Stimulated activated CD4-positive, alpha-beta T cell treated with anti-CD3 and anti-CD28 coated beads, Interleukin-1b, Interleukin-23, amount 100 ng/mL, for 4 hours (primary cell): ENCODE measurements around the gene PTPRO.
A peak's percentile ranks its signal among the peaks of the same experiment; 100 is the strongest.

Experiments used
- DNase-seq, 2 donors: peaks; one replicate each; pipeline ENCODE4 v3.0.0-alpha.2; 2020; ENCODE audit warnings: low read depth in 2 of 2

The PTPRO gene

DNA sequence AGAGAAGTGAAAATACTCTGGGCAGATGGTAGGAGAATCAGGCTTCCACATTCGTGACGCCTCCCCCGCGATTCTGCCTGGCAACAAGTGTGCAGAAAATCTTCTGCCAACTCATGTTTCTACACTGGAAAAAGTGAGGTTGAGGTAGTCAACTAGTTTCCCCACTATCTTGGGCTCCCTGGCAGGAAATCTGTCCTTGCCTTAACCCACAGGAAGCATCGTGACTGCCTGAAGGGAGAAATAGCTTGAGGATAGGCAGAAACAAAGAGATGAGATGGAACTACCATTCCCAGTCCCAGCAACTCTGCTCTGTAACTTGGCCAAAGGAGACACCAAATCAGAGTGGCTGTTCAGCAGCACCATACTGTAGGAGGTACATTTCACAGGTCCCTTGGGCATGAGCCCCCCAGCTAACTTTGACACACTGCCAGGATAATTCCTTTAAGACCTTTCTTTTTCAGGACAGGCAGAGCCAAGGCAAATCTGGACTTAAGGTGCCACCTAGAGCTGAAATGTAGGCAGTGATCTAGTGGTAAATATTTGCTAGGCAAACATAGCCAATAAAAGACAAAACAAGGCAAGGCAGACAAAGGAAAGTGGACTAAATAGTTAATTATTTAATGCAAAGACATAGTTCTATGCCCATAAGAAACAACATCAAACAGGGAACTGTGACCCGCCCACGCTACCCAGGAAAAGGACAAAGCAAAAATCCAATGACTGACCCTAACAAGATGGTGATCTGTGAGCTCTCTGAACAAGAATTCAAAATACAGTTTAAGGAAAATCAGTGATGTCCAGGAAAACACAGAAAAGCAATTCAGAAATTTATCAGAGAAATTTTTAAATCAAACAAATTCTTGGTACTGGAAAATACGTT is 205.1 kb downstream of the PTPRO start:
- no peak for DNase-seq

DNA sequence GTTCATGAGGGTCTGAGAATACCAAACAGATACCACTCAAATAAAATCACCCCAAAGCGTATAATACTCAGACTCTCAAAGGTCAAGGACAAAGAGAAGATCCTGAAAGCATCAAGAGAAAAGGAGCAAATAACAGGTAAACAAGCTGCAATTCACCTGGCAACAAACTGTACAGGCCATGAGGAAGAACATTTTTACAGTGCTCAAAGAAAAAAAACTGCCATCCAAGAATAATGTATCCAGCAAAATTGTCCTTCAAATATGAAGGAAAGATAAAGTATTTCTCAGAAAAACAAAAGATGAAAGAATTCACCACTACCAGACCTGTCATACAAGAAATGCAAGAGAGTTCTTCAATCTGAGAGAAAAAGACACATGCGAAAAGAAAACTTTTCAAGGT is 206.4 kb downstream of the PTPRO start:
- no peak for DNase-seq

- no peak for DNase-seq
Measured at GRCh38 chr12:15530361-15530760, 208.1 kb downstream of the PTPRO start.

GRCh38 chr12:15532364-15532977 is 210.2 kb downstream of the PTPRO start:
- peak; percentile 12 to 28 for DNase-seq

- DNase-seq: peak in 1 of 2 donors; percentile 13
Measured at GRCh38 chr12:15534322-15534721, 212.0 kb downstream of the PTPRO start.

DNA sequence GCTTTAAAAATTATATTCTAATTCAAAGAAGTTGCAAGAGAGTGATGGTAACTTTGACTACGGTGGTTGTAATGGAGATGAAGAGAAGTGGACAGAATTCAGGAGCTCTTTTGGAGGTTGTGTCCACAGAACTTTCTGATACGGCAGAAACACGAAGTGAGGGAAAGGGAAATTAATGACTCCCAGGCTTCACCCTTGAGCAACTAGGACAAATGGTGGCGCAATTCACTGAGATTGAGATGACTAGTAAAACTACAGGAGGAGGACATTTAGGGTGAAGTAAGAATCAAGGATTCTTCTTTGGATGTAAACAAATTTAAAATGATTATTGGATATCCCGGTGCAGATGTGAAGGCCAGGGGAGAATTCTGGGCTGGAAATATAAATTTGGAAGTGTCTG is 212.6 kb downstream of the PTPRO start:
- DNase-seq: no peak

DNA sequence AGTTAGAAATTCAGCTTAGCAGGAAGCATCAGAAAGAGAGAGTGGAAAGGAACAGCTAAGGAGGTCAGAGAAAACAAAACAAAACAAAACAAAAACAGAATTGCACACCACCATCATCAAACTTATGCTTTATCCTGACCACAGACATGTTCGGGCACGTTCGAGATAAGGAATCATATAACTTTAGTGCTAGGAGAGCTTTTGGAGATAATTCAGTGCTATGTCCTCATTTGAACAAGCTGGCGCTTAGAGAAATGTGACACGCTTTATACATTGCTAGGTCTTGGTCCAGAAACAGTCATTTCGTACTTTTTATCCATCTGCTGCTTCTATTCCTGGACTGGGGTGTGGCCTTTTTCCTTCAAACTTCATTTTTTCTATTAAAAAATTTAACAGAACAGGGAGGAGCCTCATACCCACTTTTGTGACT is 213.1 kb downstream of the PTPRO start:
- no peak for DNase-seq

DNA sequence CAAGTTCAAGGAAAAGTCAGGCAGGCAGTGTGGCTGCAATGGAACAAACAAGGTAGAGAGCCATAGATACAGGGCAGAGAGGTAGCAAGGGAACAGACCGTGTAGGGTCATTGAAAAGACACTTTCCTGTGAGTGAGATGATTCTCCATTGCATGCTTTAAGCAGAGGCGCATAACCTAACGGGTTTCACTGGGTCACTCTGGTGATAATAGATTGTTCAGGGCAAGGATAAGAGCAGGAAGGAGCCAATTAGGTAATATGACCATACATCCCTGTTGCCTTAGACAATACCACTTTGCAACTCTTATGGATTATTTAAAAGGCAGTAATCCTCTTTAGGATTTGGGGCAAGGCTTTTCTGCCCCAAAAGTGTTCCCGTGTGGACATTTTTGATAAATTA is 214.1 kb downstream of the PTPRO start:
- DNase-seq: no peak

GRCh38 chr12:15538881-15539280 is 216.6 kb downstream of the PTPRO start:
- no peak for DNase-seq

- no peak for DNase-seq
Measured at GRCh38 chr12:15540005-15540404, 217.7 kb downstream of the PTPRO start.

GRCh38 chr12:15540469-15540872 is 218.2 kb downstream of the PTPRO start:
- DNase-seq: no peak

GRCh38 chr12:15541996-15542631 is 219.8 kb downstream of the PTPRO start:
- DNase-seq: no peak

- no peak for DNase-seq
Measured at GRCh38 chr12:15543347-15543746, 221.0 kb downstream of the PTPRO start.

GRCh38 chr12:15544589-15544988 is 222.3 kb downstream of the PTPRO start:
- no peak for DNase-seq

DNA sequence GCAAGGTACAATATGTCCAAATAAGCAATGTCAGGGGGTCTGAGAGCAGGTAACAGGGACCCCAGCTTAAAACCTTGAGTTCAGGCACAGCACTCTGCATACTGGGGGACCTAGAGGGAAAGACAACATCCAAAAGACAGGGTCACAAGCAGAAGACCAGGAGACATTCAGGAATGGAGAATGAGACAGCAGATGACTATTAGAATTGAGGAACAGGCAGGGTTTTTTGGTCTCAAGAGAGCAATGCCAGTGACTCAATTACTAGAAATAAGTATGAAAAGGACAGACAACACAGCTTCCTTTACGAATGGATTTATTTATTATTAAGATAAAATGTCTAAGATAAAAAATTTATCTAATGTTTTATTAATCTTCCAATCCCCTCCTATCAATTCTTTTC is 223.0 kb downstream of the PTPRO start:
- no peak for DNase-seq

DNA sequence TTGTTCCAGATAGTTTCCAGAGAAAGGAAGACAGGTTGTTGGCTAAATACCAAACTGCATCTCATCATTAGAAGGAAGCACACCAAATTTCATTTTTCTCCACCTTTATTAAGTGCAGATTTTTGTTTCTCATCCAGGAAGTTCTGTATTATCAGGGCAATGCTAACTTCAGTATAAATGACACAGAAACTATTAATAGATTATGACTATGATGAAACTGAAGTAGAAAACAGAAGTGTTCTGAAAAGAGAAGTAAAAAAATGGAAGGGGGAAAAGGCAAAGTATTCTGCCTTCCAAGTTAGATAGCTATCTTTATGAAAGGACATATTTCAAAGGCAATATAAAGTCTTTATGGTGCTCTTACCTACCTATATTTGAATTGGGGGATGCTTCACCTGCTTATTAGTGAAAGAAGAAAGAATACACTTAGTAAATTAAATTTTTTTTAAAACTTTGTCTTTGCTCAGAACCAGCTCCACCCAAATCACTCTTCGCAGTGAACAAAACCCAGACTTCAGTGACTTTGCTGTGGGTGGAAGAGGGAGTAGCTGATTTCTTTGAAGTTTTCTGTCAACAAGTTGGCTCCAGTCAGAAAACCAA is 223.9 kb downstream of the PTPRO start:
- peak in 1 of 2 donors; percentile 16 for DNase-seq

- no peak for DNase-seq
Measured at GRCh38 chr12:15547063-15547462, 224.8 kb downstream of the PTPRO start.

DNA sequence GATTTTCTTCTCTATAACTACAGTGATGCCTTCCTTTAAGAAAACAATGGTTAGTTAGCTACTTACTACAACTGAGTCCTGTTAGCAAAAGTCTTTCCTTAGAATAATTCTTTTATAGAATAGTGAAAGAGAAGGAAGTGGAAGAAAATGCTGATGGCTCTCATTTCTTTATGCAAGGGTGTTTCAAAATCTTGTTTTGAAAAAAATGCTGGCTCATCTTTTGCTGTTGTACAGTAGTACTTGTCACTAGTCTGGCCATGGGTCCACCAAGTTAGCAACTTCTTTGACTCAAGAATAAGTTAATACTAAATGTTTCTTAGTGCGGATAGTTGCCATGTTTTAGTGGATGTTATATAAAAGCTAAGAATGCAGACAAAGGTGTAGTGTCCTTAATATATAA is 225.4 kb downstream of the PTPRO start:
- no peak for DNase-seq

DNA sequence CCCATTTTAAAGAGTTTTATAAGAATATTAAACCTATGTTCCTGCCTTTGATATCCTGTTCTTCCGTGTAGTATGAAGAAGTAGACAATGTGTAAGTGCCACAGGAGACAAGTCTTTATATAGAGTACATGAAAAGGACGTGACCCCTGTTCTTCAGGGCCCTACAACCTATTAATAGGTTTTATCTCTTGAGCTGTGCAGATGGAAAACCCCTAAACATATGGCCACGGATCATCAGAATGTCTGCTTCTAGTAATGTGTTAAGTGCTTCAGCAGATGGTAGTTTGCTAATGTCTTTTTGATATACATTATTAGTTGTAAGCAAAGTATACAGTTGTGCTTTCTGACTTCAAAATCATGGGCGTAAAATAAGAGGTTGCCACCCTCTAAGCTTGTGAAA is 228.5 kb downstream of the PTPRO start:
- no peak for DNase-seq

- DNase-seq: no peak
Measured at GRCh38 chr12:15555446-15555845, 233.1 kb downstream of the PTPRO start.

DNA sequence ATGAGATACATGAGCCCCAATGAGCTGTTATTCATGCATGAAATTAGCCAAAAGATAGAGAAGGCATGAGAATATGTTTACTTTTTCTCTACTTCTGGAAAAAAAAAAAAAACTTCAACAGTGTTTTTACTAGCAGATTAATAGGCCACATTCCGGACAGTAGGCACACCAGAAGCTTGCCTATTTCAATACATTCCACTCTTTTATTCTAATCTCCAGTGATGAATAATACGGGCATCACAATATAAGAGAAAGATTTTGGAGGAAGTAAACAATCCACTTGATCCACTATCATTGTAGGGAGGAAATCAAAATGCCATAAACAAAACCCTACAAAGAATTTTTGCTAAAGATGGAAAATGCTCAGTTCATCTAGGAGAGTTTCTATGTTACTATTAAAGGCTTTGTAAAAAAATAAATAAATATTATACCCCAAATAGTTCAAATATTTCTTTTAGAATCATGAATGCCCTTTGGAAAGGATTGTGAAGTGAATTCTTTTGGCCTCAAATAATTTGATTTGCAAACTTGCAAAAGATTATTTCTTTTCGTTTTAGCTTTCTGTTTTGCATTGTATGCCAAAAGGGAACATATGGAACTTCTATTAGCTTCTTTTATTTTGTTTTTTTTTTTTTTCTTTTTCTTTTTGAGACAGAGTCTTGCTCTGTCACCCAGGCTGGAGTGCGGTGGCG is 234.2 kb downstream of the PTPRO start:
- no peak for DNase-seq
